RWPE2 (cell line): ENCODE results near the gene DAPL1.

Source experiments
- ATAC-seq: fragments of 200-7000 bp; cut with Tn5 transposase; 3 replicates; pipeline ENCODE4 v1.9.1; 2021; ENCODE audit warnings: low read depth
- DNase-seq: peaks from one replicate; pipeline ENCODE4 v3.0.0-alpha.2; 2020; ENCODE audit warnings: low spot score
- H3K27ac ChIP-seq: fragments of 450-650 bp; 2 replicates; pipeline ENCODE4 v1.5.1; 2017; ENCODE audit warnings: mild to moderate bottlenecking; ENCODE audit not compliant: poor library complexity, severe bottlenecking
- H3K27me3 ChIP-seq: fragments of 250-450 bp; sonication (Bioruptor Pico); 2 replicates; pipeline ENCODE4 v1.5.1; 2021; ENCODE audit warnings: mild to moderate bottlenecking, moderate library complexity; ENCODE audit not compliant: insufficient read depth, poor library complexity, severe bottlenecking
- H3K36me3 ChIP-seq: fragments of 250-450 bp; sonication (Bioruptor Pico); 2 replicates; pipeline ENCODE4 v1.5.1; 2020; ENCODE audit warnings: low read depth, mild to moderate bottlenecking, moderate library complexity
- H3K4me1 ChIP-seq: fragments of 250-450 bp; sonication (Bioruptor Pico); 2 replicates; pipeline ENCODE4 v1.5.1; 2021; ENCODE audit warnings: mild to moderate bottlenecking, moderate library complexity; ENCODE audit not compliant: insufficient read depth, poor library complexity, severe bottlenecking
- H3K4me3 ChIP-seq: fragments of 250-450 bp; sonication (Bioruptor Pico); 2 replicates; pipeline ENCODE4 v1.5.1; 2021; ENCODE audit warnings: mild to moderate bottlenecking, moderate library complexity; ENCODE audit not compliant: severe bottlenecking
- H3K9me3 ChIP-seq: fragments of 250-450 bp; sonication (Bioruptor Pico); 2 replicates; pipeline ENCODE4 v1.5.1; 2021; ENCODE audit warnings: mild to moderate bottlenecking, moderate library complexity; ENCODE audit not compliant: severe bottlenecking
- CTCF ChIP-seq: fragments of 450-650 bp; IDR thresholded peaks from one replicate; pipeline ENCODE4 v1.5.1; 2017; ENCODE audit warnings: mild to moderate bottlenecking, moderate library complexity; ENCODE audit not compliant: poor library complexity, severe bottlenecking

Gene DAPL1

DNA sequence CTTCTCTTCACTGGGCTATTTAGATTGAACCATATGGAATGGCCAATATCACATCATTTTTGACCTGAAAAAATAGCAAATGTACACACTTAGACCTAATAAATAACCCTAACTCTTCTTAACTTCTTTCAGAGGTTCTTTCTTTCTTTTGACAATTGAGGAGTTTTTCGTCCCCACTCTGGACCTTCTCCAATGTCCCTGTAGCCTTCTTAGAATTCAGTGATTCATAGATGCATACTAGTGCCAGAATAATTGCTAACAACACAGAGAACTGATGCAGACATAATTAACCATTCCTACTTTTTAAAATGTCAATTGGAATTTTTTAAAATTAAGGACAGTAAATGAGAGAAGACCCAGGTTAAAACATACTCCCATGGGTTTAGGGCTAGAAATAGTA is 20.0 kb downstream of the DAPL1 start:
- Histone ChIP-seq H3K4me3 (no peak overlapping the region), H3K9me3 (no peaks in the 10 kb centered on the region), H3K27me3 (no peaks in the 10 kb centered on the region), H3K27ac (no peak overlapping the region), H3K36me3 (no peaks in the 10 kb centered on the region), H3K4me1 (no peaks in the 10 kb centered on the region)
- ATAC-seq, result no peak
- TF ChIP-seq CTCF, result no peak
- no peak for DNase-seq

DNA sequence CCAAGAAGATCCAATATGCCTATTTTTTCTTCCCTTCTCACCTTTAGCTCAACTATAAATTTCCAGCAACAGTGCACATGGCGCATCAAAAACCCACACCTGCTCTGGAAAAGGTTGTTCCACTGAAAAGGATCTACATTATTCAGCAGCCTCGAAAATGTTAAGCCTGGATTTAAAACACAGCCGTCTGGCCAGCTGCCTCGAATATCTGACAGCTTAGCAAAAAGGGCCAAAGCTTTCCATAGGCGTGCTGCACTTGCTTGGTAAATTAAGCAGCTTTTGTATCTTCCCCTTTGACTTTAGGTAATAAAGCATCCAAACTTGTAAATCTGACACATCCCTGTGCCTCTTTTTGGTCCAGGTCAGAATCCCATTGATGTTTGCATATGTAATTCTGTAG is 20.5 kb downstream of the DAPL1 start:
- Histone ChIP-seq H3K27ac (no peak overlapping the region), H3K9me3 (no peaks in the 10 kb centered on the region), H3K36me3 (no peaks in the 10 kb centered on the region), H3K27me3 (no peaks in the 10 kb centered on the region), H3K4me1 (no peaks in the 10 kb centered on the region), H3K4me3 (no peak overlapping the region)
- TF ChIP-seq CTCF, result no peak
- no peak for DNase-seq
- no peak for ATAC-seq

- Histone ChIP-seq H3K27ac (no peak overlapping the region), H3K27me3 (no peaks in the 10 kb centered on the region), H3K4me3 (no peak overlapping the region), H3K4me1 (no peaks in the 10 kb centered on the region), H3K36me3 (no peaks in the 10 kb centered on the region), H3K9me3 (no peaks in the 10 kb centered on the region)
- TF ChIP-seq CTCF, result no peak
- no peak for DNase-seq
- no peak for ATAC-seq
Measured at GRCh38 chr2:158817588-158817987, 22.5 kb downstream of the DAPL1 start.

DNA sequence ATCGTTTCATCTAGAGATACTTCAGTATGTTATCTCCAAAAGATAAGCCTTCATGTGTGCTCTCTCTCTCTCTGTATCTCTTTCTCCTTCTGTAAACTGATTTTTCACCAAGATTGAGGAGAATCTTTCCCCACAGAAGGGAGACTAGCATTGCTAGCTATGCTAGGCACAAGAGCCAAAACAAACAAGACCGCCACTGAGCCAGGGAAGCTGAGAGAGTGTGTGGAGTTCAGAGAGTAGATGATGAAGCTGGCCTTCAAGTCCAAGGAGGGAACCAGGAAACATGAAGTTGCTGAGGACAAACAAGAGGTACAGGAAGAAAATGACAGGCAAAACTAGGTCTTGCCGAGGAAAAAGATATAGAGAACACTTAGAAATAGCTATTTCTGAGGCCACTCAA is 23.4 kb downstream of the DAPL1 start:
- Histone ChIP-seq H3K9me3 (no peaks in the 10 kb centered on the region), H3K36me3 (no peaks in the 10 kb centered on the region), H3K4me3 (no peak overlapping the region), H3K4me1 (no peaks in the 10 kb centered on the region), H3K27me3 (no peaks in the 10 kb centered on the region), H3K27ac (no peak overlapping the region)
- no peak for TF ChIP-seq CTCF
- ATAC-seq (no peak), DNase-seq (no peak)

GRCh38 chr2:158822193-158822592 is 27.1 kb downstream of the DAPL1 start:
- H3K27ac ChIP-seq, result no peak overlapping the region
- no peak overlapping the region for H3K4me3 ChIP-seq
- no peaks in the 10 kb centered on the region for H3K36me3 ChIP-seq
- H3K27me3 ChIP-seq, result no peaks in the 10 kb centered on the region
- H3K4me1 ChIP-seq, result no peaks in the 10 kb centered on the region
- TF ChIP-seq CTCF, result no peak
- H3K9me3 ChIP-seq, result no peaks in the 10 kb centered on the region
- ATAC-seq, result no peak
- no peak for DNase-seq
